Neural cell (in vitro differentiated cells): ENCODE results near the gene MINDY4. TPM values are rescaled to one million over a fixed set of nuclear protein-coding genes. Genes with fewer than 3 reads are reported as not detected.

Experiments used
- H2AFZ ChIP-seq: fragments of 200-600, 300-800 bp; sonication (generic), shearing (Covaris generic); 2 replicates; pipeline ENCODE4 v1.6.0; 2014; ENCODE audit warnings: low read depth, mild to moderate bottlenecking, antibody characterized with exemption, low read length, moderate library complexity
- H3F3A ChIP-seq: fragments of 200-600 bp; shearing (Covaris generic); 2 replicates; pipeline ENCODE4 v1.6.1; 2016; ENCODE audit warnings: mild to moderate bottlenecking, moderate library complexity, mixed read lengths, antibody characterized with exemption, low read length; ENCODE audit not compliant: insufficient read depth, poor library complexity, severe bottlenecking
- H3K27ac ChIP-seq: fragments of 200-600, 300-800 bp; sonication (generic), shearing (Covaris generic); 2 replicates; pipeline ENCODE4 v1.5.1; 2014; ENCODE audit warnings: mild to moderate bottlenecking, low read length, moderate library complexity
- H3K27me3 ChIP-seq: fragments of 300-800, 200-600 bp; sonication (generic), shearing (Covaris generic); 2 replicates; pipeline ENCODE4 v1.6.0; 2014; ENCODE audit warnings: mild to moderate bottlenecking, low read depth, low read length, moderate library complexity; ENCODE audit not compliant: insufficient read depth
- H3K36me3 ChIP-seq: fragments of 300-800, 200-600 bp; sonication (generic), shearing (Covaris generic); 2 replicates; pipeline ENCODE4 v1.5.1; 2014; ENCODE audit warnings: mild to moderate bottlenecking, antibody characterized with exemption, low read length, moderate library complexity; ENCODE audit not compliant: insufficient read depth
- H3K4me2 ChIP-seq: fragments of 300-800, 200-600 bp; sonication (generic), shearing (Covaris generic); 2 replicates; pipeline ENCODE4 v1.6.0; 2014; ENCODE audit warnings: mild to moderate bottlenecking, low read length
- H3K4me3 ChIP-seq: fragments of 300-800, 200-600 bp; sonication (generic), shearing (Covaris generic); 2 replicates; pipeline ENCODE4 v1.5.1; 2014; ENCODE audit warnings: mild to moderate bottlenecking, low read length, moderate library complexity
- H3K79me2 ChIP-seq: fragments of 200-600 bp; shearing (Covaris generic); replicated peaks from 2 replicates; pipeline ENCODE4 v1.6.0; 2014; ENCODE audit warnings: mild to moderate bottlenecking, low read length, moderate library complexity; ENCODE audit not compliant: insufficient read depth
- H3K9ac ChIP-seq: fragments of 300-800, 200-600 bp; sonication (generic), shearing (Covaris generic); 2 replicates; pipeline ENCODE4 v1.6.1; 2016; ENCODE audit warnings: mild to moderate bottlenecking, low read length, mixed read lengths
- H3K9me2 ChIP-seq: fragments of 200-600 bp; shearing (Covaris generic); 2 replicates; pipeline ENCODE4 v1.6.1; 2016; ENCODE audit warnings: mild to moderate bottlenecking, low read length, mixed read lengths; ENCODE audit not compliant: insufficient read depth
- H3K9me3 ChIP-seq: fragments of 200-600, 300-800 bp; sonication (generic), shearing (Covaris generic); 2 replicates; pipeline ENCODE4 v1.6.1; 2016; ENCODE audit warnings: mild to moderate bottlenecking, mixed run types, low read length, moderate library complexity, mixed read lengths
- H4K20me1 ChIP-seq: fragments of 200-600 bp; shearing (Covaris generic); 2 replicates; pipeline ENCODE4 v1.6.1; 2016; ENCODE audit warnings: mild to moderate bottlenecking, mixed run types; ENCODE audit not compliant: insufficient read depth
- EP300 ChIP-seq: fragments of 450-650 bp; conservative IDR thresholded peaks from 2 replicates; pipeline ENCODE4 v1.6.1; 2014; ENCODE audit warnings: antibody characterized with exemption, mild to moderate bottlenecking, moderate library complexity; ENCODE audit not compliant: poor library complexity, severe bottlenecking
- EZH2 ChIP-seq: fragments of 200-600, 300-800 bp; shearing (Covaris generic), sonication (generic); IDR thresholded peaks from 2 replicates; pipeline ENCODE4 v1.6.1; 2014; ENCODE audit warnings: antibody characterized with exemption, low read length, borderline replicate concordance, mild to moderate bottlenecking; ENCODE audit not compliant: insufficient read depth, poor library complexity, severe bottlenecking
- MXI1 ChIP-seq: fragments of 450-650 bp; conservative IDR thresholded peaks from 2 replicates; pipeline ENCODE4 v1.6.1; 2014; ENCODE audit warnings: antibody characterized with exemption, mild to moderate bottlenecking; ENCODE audit not compliant: poor library complexity, severe bottlenecking
- POLR2AphosphoS5 ChIP-seq: IDR thresholded peaks from 2 replicates; pipeline ENCODE4 v1.6.1; 2012
- RAD21 ChIP-seq: fragments of 450-650 bp; conservative IDR thresholded peaks from 2 replicates; pipeline ENCODE4 v1.6.1; 2014; ENCODE audit warnings: antibody characterized with exemption, mild to moderate bottlenecking, moderate library complexity
- SMC3 ChIP-seq: fragments of 450-650 bp; conservative IDR thresholded peaks from 2 replicates; pipeline ENCODE4 v1.6.1; 2014; ENCODE audit warnings: antibody characterized with exemption, mild to moderate bottlenecking, moderate library complexity; ENCODE audit not compliant: poor library complexity
- TAF1 ChIP-seq: IDR thresholded peaks from 2 replicates; pipeline ENCODE4 v1.6.1; 2012; ENCODE audit warnings: low read depth
- polyA plus RNA-seq: library from polyadenylated mRNA; depleted of rRNA; stranded (reverse); fragments of >200 nt; gene quantifications from 2 replicates; pipeline ENCODE4 v1.2.3, GENCODE V29; 2014
- TF ChIP-seq, protein P1 (sequence below): IDR thresholded peaks from 2 replicates; pipeline ENCODE4 v1.6.1; 2012; ENCODE audit warnings: borderline replicate concordance
- TF ChIP-seq, protein P2 (sequence below): fragments of 450-650 bp; IDR thresholded peaks from 2 replicates; pipeline ENCODE4 v1.5.1; 2014; ENCODE audit warnings: antibody characterized with exemption, mild to moderate bottlenecking, moderate library complexity; ENCODE audit not compliant: poor library complexity, severe bottlenecking

MINDY4 gene
- polyA plus RNA-seq, 1 donor from 2014 or later: 1.0 TPM

DNA sequence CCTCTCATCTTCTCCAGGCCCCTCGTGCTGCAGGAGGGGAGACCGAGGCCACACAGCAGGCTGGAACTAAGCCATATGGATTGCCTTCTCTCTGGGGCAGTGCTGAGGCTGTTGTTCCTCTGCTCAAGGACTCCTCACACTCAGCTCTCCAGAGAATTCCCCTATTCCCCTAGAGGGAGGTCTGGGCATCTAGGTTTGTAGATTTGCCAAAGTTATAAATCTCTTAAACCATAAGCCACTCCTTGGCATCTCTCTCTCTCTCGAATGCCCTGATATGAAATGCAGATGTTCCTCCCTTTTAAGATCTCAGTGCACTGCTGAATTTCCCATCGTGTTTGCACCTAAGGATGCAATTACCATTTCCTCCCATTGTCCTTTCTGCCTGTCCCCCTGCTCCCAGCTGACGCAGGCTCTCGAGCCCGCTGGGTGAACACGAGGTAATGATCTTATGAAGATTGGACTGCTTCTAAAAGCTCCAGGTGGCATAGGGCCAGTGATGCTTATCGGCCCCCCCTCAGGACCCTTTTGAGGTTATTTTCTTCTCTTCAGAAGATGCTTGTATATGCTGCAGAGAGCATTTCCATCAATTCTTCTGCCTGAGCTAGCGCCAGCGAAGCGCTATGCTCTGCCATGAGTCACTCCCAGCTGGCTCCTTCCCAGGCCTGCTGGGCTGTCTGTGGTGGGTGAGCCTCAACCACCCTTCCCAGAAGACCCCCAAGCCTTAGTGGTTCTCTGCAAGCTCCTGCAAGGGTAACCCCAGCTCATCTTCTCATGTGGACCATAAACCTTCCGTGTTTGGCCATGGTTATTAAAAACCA lies 98.8 kb downstream of the MINDY4 start:
- Histone ChIP-seq H3K4me2 (no peak overlapping the region), H3K9me2 (no peaks in the 10 kb centered on the region), H3K79me2 (no peaks in the 10 kb centered on the region), H3K9me3 (no peaks in the 10 kb centered on the region), H4K20me1 (no peaks in the 10 kb centered on the region), H3K27me3 (no peaks in the 10 kb centered on the region), H3F3A (no peaks in the 10 kb centered on the region), H3K36me3 (no peaks in the 10 kb centered on the region), H2AFZ (no peak overlapping the region), H3K9ac (no peak overlapping the region), H3K27ac (no peak overlapping the region), H3K4me3 (no peak overlapping the region)
- TF ChIP-seq EP300 (no peak), SMC3 (no peak), POLR2AphosphoS5 (no peak), RAD21 (no peak), EZH2 (no peak), MXI1 (no peak), TAF1 (no peak)
- TF ChIP-seq, protein P1, sequence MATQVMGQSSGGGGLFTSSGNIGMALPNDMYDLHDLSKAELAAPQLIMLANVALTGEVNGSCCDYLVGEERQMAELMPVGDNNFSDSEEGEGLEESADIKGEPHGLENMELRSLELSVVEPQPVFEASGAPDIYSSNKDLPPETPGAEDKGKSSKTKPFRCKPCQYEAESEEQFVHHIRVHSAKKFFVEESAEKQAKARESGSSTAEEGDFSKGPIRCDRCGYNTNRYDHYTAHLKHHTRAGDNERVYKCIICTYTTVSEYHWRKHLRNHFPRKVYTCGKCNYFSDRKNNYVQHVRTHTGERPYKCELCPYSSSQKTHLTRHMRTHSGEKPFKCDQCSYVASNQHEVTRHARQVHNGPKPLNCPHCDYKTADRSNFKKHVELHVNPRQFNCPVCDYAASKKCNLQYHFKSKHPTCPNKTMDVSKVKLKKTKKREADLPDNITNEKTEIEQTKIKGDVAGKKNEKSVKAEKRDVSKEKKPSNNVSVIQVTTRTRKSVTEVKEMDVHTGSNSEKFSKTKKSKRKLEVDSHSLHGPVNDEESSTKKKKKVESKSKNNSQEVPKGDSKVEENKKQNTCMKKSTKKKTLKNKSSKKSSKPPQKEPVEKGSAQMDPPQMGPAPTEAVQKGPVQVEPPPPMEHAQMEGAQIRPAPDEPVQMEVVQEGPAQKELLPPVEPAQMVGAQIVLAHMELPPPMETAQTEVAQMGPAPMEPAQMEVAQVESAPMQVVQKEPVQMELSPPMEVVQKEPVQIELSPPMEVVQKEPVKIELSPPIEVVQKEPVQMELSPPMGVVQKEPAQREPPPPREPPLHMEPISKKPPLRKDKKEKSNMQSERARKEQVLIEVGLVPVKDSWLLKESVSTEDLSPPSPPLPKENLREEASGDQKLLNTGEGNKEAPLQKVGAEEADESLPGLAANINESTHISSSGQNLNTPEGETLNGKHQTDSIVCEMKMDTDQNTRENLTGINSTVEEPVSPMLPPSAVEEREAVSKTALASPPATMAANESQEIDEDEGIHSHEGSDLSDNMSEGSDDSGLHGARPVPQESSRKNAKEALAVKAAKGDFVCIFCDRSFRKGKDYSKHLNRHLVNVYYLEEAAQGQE: no peak
- TF ChIP-seq, protein P2, sequence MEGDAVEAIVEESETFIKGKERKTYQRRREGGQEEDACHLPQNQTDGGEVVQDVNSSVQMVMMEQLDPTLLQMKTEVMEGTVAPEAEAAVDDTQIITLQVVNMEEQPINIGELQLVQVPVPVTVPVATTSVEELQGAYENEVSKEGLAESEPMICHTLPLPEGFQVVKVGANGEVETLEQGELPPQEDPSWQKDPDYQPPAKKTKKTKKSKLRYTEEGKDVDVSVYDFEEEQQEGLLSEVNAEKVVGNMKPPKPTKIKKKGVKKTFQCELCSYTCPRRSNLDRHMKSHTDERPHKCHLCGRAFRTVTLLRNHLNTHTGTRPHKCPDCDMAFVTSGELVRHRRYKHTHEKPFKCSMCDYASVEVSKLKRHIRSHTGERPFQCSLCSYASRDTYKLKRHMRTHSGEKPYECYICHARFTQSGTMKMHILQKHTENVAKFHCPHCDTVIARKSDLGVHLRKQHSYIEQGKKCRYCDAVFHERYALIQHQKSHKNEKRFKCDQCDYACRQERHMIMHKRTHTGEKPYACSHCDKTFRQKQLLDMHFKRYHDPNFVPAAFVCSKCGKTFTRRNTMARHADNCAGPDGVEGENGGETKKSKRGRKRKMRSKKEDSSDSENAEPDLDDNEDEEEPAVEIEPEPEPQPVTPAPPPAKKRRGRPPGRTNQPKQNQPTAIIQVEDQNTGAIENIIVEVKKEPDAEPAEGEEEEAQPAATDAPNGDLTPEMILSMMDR: no peak

DNA sequence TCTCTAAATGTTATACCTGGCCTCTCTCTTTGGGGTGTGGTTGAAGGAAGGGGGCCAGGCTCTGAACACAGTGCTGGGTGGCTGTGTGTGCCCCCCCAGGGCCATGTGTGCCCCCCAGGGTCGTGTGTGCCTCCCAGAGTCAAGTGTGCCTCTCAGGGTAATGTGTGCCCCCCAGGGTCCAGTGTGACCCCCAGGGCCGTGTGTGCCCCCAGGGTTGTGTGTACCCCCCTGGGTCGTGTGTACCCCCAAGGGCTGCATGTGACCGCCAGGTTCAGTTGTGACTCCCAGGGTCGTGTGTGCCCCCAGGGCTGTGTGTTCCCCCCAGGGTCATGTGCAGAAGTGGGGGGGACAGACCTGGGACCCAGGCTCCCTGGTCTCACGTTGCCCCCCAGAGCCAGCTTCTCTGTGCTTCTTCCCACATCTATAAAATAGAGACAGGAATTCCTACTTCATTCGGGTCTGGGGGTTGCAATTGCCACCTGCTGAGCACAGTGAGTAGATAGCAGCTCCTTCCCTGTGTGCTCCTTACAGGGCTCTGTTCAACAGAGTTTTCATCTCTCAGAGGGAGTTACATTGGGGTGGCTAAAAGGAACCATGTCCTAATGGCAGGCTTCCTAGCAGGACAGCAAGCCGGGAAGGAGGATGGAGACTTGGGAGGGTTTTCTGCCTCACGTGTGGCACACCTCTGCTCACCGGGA lies 99.8 kb downstream of the MINDY4 start:
- Histone ChIP-seq H3K79me2 (no peaks in the 10 kb centered on the region), H3K27me3 (no peaks in the 10 kb centered on the region), H3K36me3 (no peaks in the 10 kb centered on the region), H3F3A (no peaks in the 10 kb centered on the region), H3K9ac (no peak overlapping the region), H3K4me2 (no peak overlapping the region), H3K9me2 (no peaks in the 10 kb centered on the region), H3K4me3 (no peak overlapping the region), H3K27ac (no peak overlapping the region), H3K9me3 (no peaks in the 10 kb centered on the region), H2AFZ (no peak overlapping the region), H4K20me1 (no peaks in the 10 kb centered on the region)
- TF ChIP-seq EZH2 (no peak), EP300 (no peak), POLR2AphosphoS5 (no peak), SMC3 (no peak), RAD21 (no peak), MXI1 (no peak), TAF1 (no peak)
- TF ChIP-seq, protein P1: no peak
- TF ChIP-seq, protein P2: no peak
